HG02642 (cell line): Measurements from ENCODE around the gene PSG6.
"Not testable (repeated sequence)": the region's sequence is repeated elsewhere in the genome, so short reads cannot be mapped to it uniquely, and the experiment has no call there.

Experiments
- ATAC-seq: cut with Tn5 transposase; IDR thresholded peaks from one replicate; pipeline ENCODE4 v1.9.1; 2021; ENCODE audit warnings: mild to moderate bottlenecking; ENCODE audit not compliant: unreplicated experiment, poor library complexity

The PSG6 gene

GRCh38 chr19:42917634-42918033, at the start of gene PSG6:
PSG6 (minus strand) TSS chr19:42917894; CDS start chr19:42917792, 102 bp downstream.
- ATAC-seq: not testable (repeated sequence)

- ATAC-seq: no peak
Measured at GRCh38 chr19:42965176-42965575, 47.5 kb upstream of the PSG6 start.

GRCh38 chr19:42961119-42961518, 43.4 kb upstream of the PSG6 start:
- no peak for ATAC-seq

GRCh38 chr19:42952126-42952525, 34.4 kb upstream of the PSG6 start:
- ATAC-seq: not testable (repeated sequence)

GRCh38 chr19:42951476-42951875, 33.8 kb upstream of the PSG6 start:
- ATAC-seq: not testable (repeated sequence)

GRCh38 chr19:42942187-42942789, 24.6 kb upstream of the PSG6 start:
- no peak for ATAC-seq

- ATAC-seq: not testable (repeated sequence)
Measured at GRCh38 chr19:42937107-42937506, 19.4 kb upstream of the PSG6 start, which contains the start of gene PSG7. PSG7 (minus strand) TSS chr19:42937207; CDS start chr19:42937076, 131 bp downstream.

GRCh38 chr19:42934726-42935125, 17.0 kb upstream of the PSG6 start:
- ATAC-seq: not testable (repeated sequence)

- not testable (repeated sequence) for ATAC-seq
Measured at GRCh38 chr19:42934183-42934582, 16.5 kb upstream of the PSG6 start.

GRCh38 chr19:42933412-42933811, 15.7 kb upstream of the PSG6 start:
- ATAC-seq: not testable (repeated sequence)

- not testable (repeated sequence) for ATAC-seq
Measured at GRCh38 chr19:42932485-42933101, 14.9 kb upstream of the PSG6 start.

- not testable (repeated sequence) for ATAC-seq
Measured at GRCh38 chr19:42930214-42930613, 12.5 kb upstream of the PSG6 start.

- ATAC-seq: no peak
Measured at GRCh38 chr19:42928896-42929295, 11.2 kb upstream of the PSG6 start.

GRCh38 chr19:42926781-42927180, 9.1 kb upstream of the PSG6 start:
- ATAC-seq: no peak

GRCh38 chr19:42923106-42923505, 5.4 kb upstream of the PSG6 start:
- not testable (repeated sequence) for ATAC-seq

- ATAC-seq: not testable (repeated sequence)
Measured at GRCh38 chr19:42920971-42921370, 3.3 kb upstream of the PSG6 start.

- ATAC-seq: no peak
Measured at GRCh38 chr19:42919757-42920079, 2.0 kb upstream of the PSG6 start.

GRCh38 chr19:42919070-42919756, 1.5 kb upstream of the PSG6 start:
- not testable (repeated sequence) for ATAC-seq

- ATAC-seq: not testable (repeated sequence)
Measured at GRCh38 chr19:42918377-42919069, 829 bp upstream of the PSG6 start.

- not testable (repeated sequence) for ATAC-seq
Measured at GRCh38 chr19:42916931-42917330, 763 bp downstream of the PSG6 start.

GRCh38 chr19:42913516-42913915, 4.2 kb downstream of the PSG6 start:
- ATAC-seq: not testable (repeated sequence)
